GM23248 (cell line): ENCODE data around the gene PRSS53. TPM values are rescaled to one million over a fixed set of nuclear protein-coding genes. Genes with fewer than 3 reads are reported as not detected.

Experiments
- DNase-seq: peaks from one replicate; pipeline ENCODE4 v3.0.0-alpha.2; 2015
- H2AFZ ChIP-seq: fragments of 200-600 bp; sonication (generic); 2 replicates; pipeline ENCODE4 v1.6.1; 2016; ENCODE audit warnings: antibody characterized with exemption
- H3F3A ChIP-seq: fragments of 200-600 bp; sonication (generic); 2 replicates; pipeline ENCODE4 v1.6.1; 2016; ENCODE audit warnings: mild to moderate bottlenecking, antibody characterized with exemption, mixed run types; ENCODE audit not compliant: insufficient read depth
- H3K27ac ChIP-seq: fragments of 200-600 bp; sonication (generic); 2 replicates; pipeline ENCODE4 v1.5.1; 2016; ENCODE audit warnings: mild to moderate bottlenecking
- H3K27me3 ChIP-seq: fragments of 200-600 bp; sonication (generic); replicated peaks from 2 replicates; pipeline ENCODE4 v1.6.1; 2016; ENCODE audit warnings: mild to moderate bottlenecking; ENCODE audit not compliant: insufficient read depth
- H3K36me3 ChIP-seq: fragments of 200-600 bp; sonication (generic); 2 replicates; pipeline ENCODE4 v1.6.1; 2016; ENCODE audit warnings: low read depth, mild to moderate bottlenecking
- H3K4me1 ChIP-seq: fragments of 200-600 bp; sonication (generic); 2 replicates; pipeline ENCODE4 v1.6.1; 2016; ENCODE audit warnings: mild to moderate bottlenecking; ENCODE audit not compliant: insufficient read depth
- H3K4me2 ChIP-seq: fragments of 200-600 bp; sonication (generic); one replicate; pipeline ENCODE4 v1.6.1; 2016; ENCODE audit warnings: mild to moderate bottlenecking; ENCODE audit not compliant: unreplicated experiment
- H3K4me3 ChIP-seq: fragments of 200-600 bp; sonication (generic); 2 replicates; pipeline ENCODE4 v1.5.1; 2016; ENCODE audit warnings: mild to moderate bottlenecking
- H3K79me2 ChIP-seq: fragments of 200-600 bp; sonication (generic); 2 replicates; pipeline ENCODE4 v1.6.1; 2016; ENCODE audit warnings: mild to moderate bottlenecking; ENCODE audit not compliant: insufficient read depth
- H3K9ac ChIP-seq: fragments of 200-600 bp; sonication (generic); 2 replicates; pipeline ENCODE4 v1.6.1; 2016; ENCODE audit warnings: mild to moderate bottlenecking
- H3K9me2 ChIP-seq: fragments of 200-600 bp; sonication (generic); 2 replicates; pipeline ENCODE4 v1.6.1; 2016; ENCODE audit warnings: mixed run types, mild to moderate bottlenecking, moderate library complexity; ENCODE audit not compliant: insufficient read depth
- H3K9me3 ChIP-seq: fragments of 200-600 bp; sonication (generic); one replicate; pipeline ENCODE4 v1.6.1; 2017; ENCODE audit warnings: low read depth
- H4K20me1 ChIP-seq: fragments of 200-600 bp; sonication (generic); 2 replicates; pipeline ENCODE4 v1.6.0; 2016; ENCODE audit not compliant: insufficient read depth
- EZH2 ChIP-seq: fragments of 200-600 bp; sonication (generic); IDR thresholded peaks from 2 replicates; pipeline ENCODE4 v1.6.1; 2018; ENCODE audit warnings: antibody characterized with exemption, mild to moderate bottlenecking; ENCODE audit not compliant: insufficient read depth, poor library complexity, severe bottlenecking
- EZH2phosphoT487 ChIP-seq: fragments of 200-600 bp; sonication (generic); IDR thresholded peaks from 2 replicates; pipeline ENCODE4 v1.6.1; 2018; ENCODE audit warnings: antibody characterized with exemption, moderate library complexity, mild to moderate bottlenecking, low read depth; ENCODE audit not compliant: insufficient read depth
- WGBS, 2 experiments: methylation state at CpG; one replicate each; pipeline ENCODE4 v1.1.6; 2015 to 2017; ENCODE audit warnings: low lambda C conversion rate in 2 of 2, low coverage in 1 of 2; ENCODE audit errors: missing lambda C conversion rate in 2 of 2; 5-methylcytosine and 5-hydroxymethylcytosine counted together
- in situ Hi-C: fragments of 300-500 bp; cut with MboI; formaldehyde crosslinking; loops from 2 replicates; pipeline ENCODE4 v1.15.0; 2020
- polyA plus RNA-seq: library from polyadenylated mRNA; unstranded; fragments of >200 nt; fragmentation: Nextera tagmentation; extraction: Ambion mirVana; gene quantifications from 2 replicates; pipeline ENCODE4 v1.2.1, GENCODE V29; 2016
- total RNA-seq: library from RNA; depleted of rRNA; stranded (reverse); fragments of >200 nt; shearing (Covaris generic); gene quantifications from 2 replicates; pipeline ENCODE4 v1.2.3, GENCODE V29; 2014

PRSS53 gene
- total and polyA plus RNA-seq, 2 experiments from 2014 or later, result 0.95 to 7.0 TPM

GRCh38 chr16:31077592-31078396 lies 10.9 kb downstream of the PRSS53 start:
- Histone ChIP-seq H3F3A (peaks cover 2% of the 10 kb centered on the region; the same call in 1 of the 2 replicates), H3K27ac (no peak overlapping the region), H3K9ac (no peak overlapping the region), H3K9me3 (no peaks in the 10 kb centered on the region), H3K4me3 (no peak overlapping the region), H3K36me3 (peaks cover 2% of the 10 kb centered on the region; the same call in 1 of the 2 replicates), H3K4me2 (no peak overlapping the region), H2AFZ (no peak overlapping the region), H4K20me1 (no peaks in the 10 kb centered on the region), H3K4me1 (peaks cover 5% of the 10 kb centered on the region; the same call in 1 of the 2 replicates), H3K9me2 (no peaks in the 10 kb centered on the region), H3K79me2 (peaks cover 82% of the 10 kb centered on the region), H3K27me3 (no peaks in the 10 kb centered on the region)
- no peak for TF ChIP-seq EZH2phosphoT487
- no peak for TF ChIP-seq EZH2
- 92% methylated on average over 30 of the region's 30 CpGs for WGBS, 2 experiments
- DNase-seq, result no peak
- in situ Hi-C loops, result no loop called here

GRCh38 chr16:31077024-31077423 lies 11.7 kb downstream of the PRSS53 start:
- in situ Hi-C loops, result no loop called here
- no peak for DNase-seq
- H3K9me2 ChIP-seq, result no peaks in the 10 kb centered on the region
- 98 to 99% methylated on average over 12 to 13 of the region's 13 CpGs for WGBS, 2 experiments
- no peak overlapping the region for H3K4me3 ChIP-seq
- no peak overlapping the region for H3K9ac ChIP-seq
- TF ChIP-seq EZH2 (no peak), EZH2phosphoT487 (no peak)
- H3K27ac ChIP-seq, result no peak overlapping the region
- peaks cover 8% of the 10 kb centered on the region; the same call in 1 of the 2 replicates for H3K4me1 ChIP-seq
- no peak overlapping the region for H2AFZ ChIP-seq
- no peaks in the 10 kb centered on the region for H3K9me3 ChIP-seq
- no peak overlapping the region for H3K4me2 ChIP-seq
- peaks cover 10% of the 10 kb centered on the region for H3F3A ChIP-seq
- H4K20me1 ChIP-seq, result no peaks in the 10 kb centered on the region
- peaks cover 2% of the 10 kb centered on the region; the same call in 1 of the 2 replicates for H3K36me3 ChIP-seq
- H3K79me2 ChIP-seq, result peaks cover 82% of the 10 kb centered on the region
- H3K27me3 ChIP-seq, result no peaks in the 10 kb centered on the region

- TF ChIP-seq EZH2 (no peak), EZH2phosphoT487 (no peak)
- peaks cover 2% of the 10 kb centered on the region; the same call in 1 of the 2 replicates for H3K36me3 ChIP-seq
These were observed 12.4 kb downstream of the PRSS53 start for GRCh38 chr16:31076319-31076718.

GRCh38 chr16:31074814-31075183 lies 13.9 kb downstream of the PRSS53 start:
- no peaks in the 10 kb centered on the region for H3K9me3 ChIP-seq
- H2AFZ ChIP-seq, result peak overlapping the region; percentile 74
- 2% methylated on average over 7 of the region's 7 CpGs for WGBS, 2 experiments
- peaks cover 2% of the 10 kb centered on the region; the same call in 1 of the 2 replicates for H3K36me3 ChIP-seq
- H3K4me3 ChIP-seq, result peak overlapping the region; percentile 93
- in situ Hi-C loops, result no loop called here
- peaks cover 18% of the 10 kb centered on the region for H3K4me1 ChIP-seq
- DNase-seq, result peak; percentile 57
- no peaks in the 10 kb centered on the region for H3K27me3 ChIP-seq
- H4K20me1 ChIP-seq, result no peaks in the 10 kb centered on the region
- H3K27ac ChIP-seq, result peak overlapping the region; percentile 94
- peak overlapping the region; percentile 96 for H3K9ac ChIP-seq
- H3K79me2 ChIP-seq, result peaks cover 88% of the 10 kb centered on the region
- H3K4me2 ChIP-seq, result peak overlapping the region; percentile 77
- peaks cover 19% of the 10 kb centered on the region for H3F3A ChIP-seq
- no peaks in the 10 kb centered on the region for H3K9me2 ChIP-seq
- no peak for TF ChIP-seq EZH2phosphoT487
- TF ChIP-seq EZH2, result no peak

More at GRCh38 chr16:31076319-31076718, 12.4 kb downstream of the PRSS53 start:
- no peaks in the 10 kb centered on the region for H3K9me3 ChIP-seq
- peaks cover 15% of the 10 kb centered on the region for H3K4me1 ChIP-seq
- H4K20me1 ChIP-seq, result no peaks in the 10 kb centered on the region
- peaks cover 17% of the 10 kb centered on the region for H3F3A ChIP-seq
- WGBS, 2 experiments, result 55 to 61% methylated on average over 16 of the region's 16 CpGs
- H3K9me2 ChIP-seq, result no peaks in the 10 kb centered on the region
- no peaks in the 10 kb centered on the region for H3K27me3 ChIP-seq
- no peak overlapping the region for H3K4me3 ChIP-seq
- H3K27ac ChIP-seq, result no peak overlapping the region
- H3K79me2 ChIP-seq, result peaks cover 86% of the 10 kb centered on the region
- H3K4me2 ChIP-seq, result no peak overlapping the region
- no peak overlapping the region for H2AFZ ChIP-seq
- in situ Hi-C loops, result no loop called here
- no peak overlapping the region for H3K9ac ChIP-seq
- no peak for DNase-seq
